H9 (cell line): ENCODE data around the gene GPI. TPM values are rescaled to one million over a fixed set of nuclear protein-coding genes. Genes with fewer than 3 reads are reported as not detected.

ENCODE experiments used
- DNase-seq: peaks from one replicate; pipeline ENCODE4 v3.0.0-alpha.2; 2017
- H2AFZ ChIP-seq: one replicate; pipeline ENCODE4 v1.6.1; 2013; ENCODE audit warnings: mild to moderate bottlenecking, low read length, control low read depth, moderate library complexity
- H2AK5ac ChIP-seq: 2 replicates; pipeline ENCODE4 v1.6.1; 2013; ENCODE audit warnings: low read length, control low read depth, mixed read lengths; ENCODE audit not compliant: insufficient read length
- H2BK120ac ChIP-seq: one replicate; pipeline ENCODE4 v1.6.1; 2013; ENCODE audit warnings: low read depth, mild to moderate bottlenecking, low read length, control low read depth, inconsistent platforms; ENCODE audit not compliant: poor library complexity, severe bottlenecking
- H2BK12ac ChIP-seq: 2 replicates; pipeline ENCODE4 v1.6.1; 2013; ENCODE audit warnings: low read length, control low read depth, mixed read lengths, low read depth; ENCODE audit not compliant: insufficient read length
- H2BK15ac ChIP-seq: 2 replicates; pipeline ENCODE4 v1.6.1; 2013; ENCODE audit warnings: low read depth, low read length, control low read depth
- H2BK20ac ChIP-seq: one replicate; pipeline ENCODE4 v1.6.1; 2013; ENCODE audit warnings: low read depth, mild to moderate bottlenecking, low read length, control low read depth, inconsistent platforms; ENCODE audit not compliant: poor library complexity, severe bottlenecking
- H2BK5ac ChIP-seq: 2 replicates; pipeline ENCODE4 v1.6.1; 2013; ENCODE audit warnings: low read length, control low read depth, mixed read lengths; ENCODE audit not compliant: insufficient read length
- H3K14ac ChIP-seq: 2 replicates; pipeline ENCODE4 v1.6.1; 2013; ENCODE audit warnings: low read length, control low read depth; ENCODE audit not compliant: insufficient read depth
- H3K18ac ChIP-seq: 2 replicates; pipeline ENCODE4 v1.6.1; 2013; ENCODE audit warnings: low read depth, mild to moderate bottlenecking, mixed read lengths, low read length, control low read depth; ENCODE audit not compliant: insufficient read length
- H3K23ac ChIP-seq: 2 replicates; pipeline ENCODE4 v1.6.1; 2013; ENCODE audit warnings: low read length, control low read depth, mixed read lengths, low read depth; ENCODE audit not compliant: insufficient read length
- H3K23me2 ChIP-seq: 2 replicates; pipeline ENCODE4 v1.6.1; 2013; ENCODE audit warnings: low read depth, mild to moderate bottlenecking, mixed read lengths, low read length, control low read depth; ENCODE audit not compliant: insufficient read length, poor library complexity, severe bottlenecking
- H3K27ac ChIP-seq: 2 replicates; pipeline ENCODE4 v1.5.1; 2013; ENCODE audit warnings: low read length, control low read depth, mixed read lengths, low read depth; ENCODE audit not compliant: insufficient read length
- H3K27me3 ChIP-seq: 2 replicates; pipeline ENCODE4 v1.6.1; 2013; ENCODE audit warnings: low read length, control low read depth, inconsistent platforms; ENCODE audit not compliant: insufficient read depth
- H3K4ac ChIP-seq: 2 replicates; pipeline ENCODE4 v1.6.1; 2013; ENCODE audit warnings: low read depth, mild to moderate bottlenecking, control low read depth, inconsistent platforms, low read length, moderate library complexity
- H3K4me1 ChIP-seq: 2 replicates; pipeline ENCODE4 v1.6.1; 2013; ENCODE audit warnings: low read length, control low read depth, inconsistent platforms; ENCODE audit not compliant: insufficient read depth
- H3K4me2 ChIP-seq: 2 replicates; pipeline ENCODE4 v1.6.1; 2013; ENCODE audit warnings: low read length, control low read depth, mixed read lengths; ENCODE audit not compliant: insufficient read length, insufficient read depth
- H3K56ac ChIP-seq: 2 replicates; pipeline ENCODE4 v1.6.1; 2013; ENCODE audit warnings: low read depth, mild to moderate bottlenecking, mixed read lengths, low read length, control low read depth; ENCODE audit not compliant: insufficient read length
- H3K79me1 ChIP-seq: 2 replicates; pipeline ENCODE4 v1.6.1; 2013; ENCODE audit warnings: low read depth, mild to moderate bottlenecking, moderate library complexity, low read length, control low read depth, inconsistent platforms; ENCODE audit not compliant: insufficient read depth, poor library complexity, severe bottlenecking
- H3K79me2 ChIP-seq: 2 replicates; pipeline ENCODE4 v1.6.1; 2013; ENCODE audit warnings: low read length, control low read depth, inconsistent platforms; ENCODE audit not compliant: insufficient read depth
- H3K9ac ChIP-seq: 2 replicates; pipeline ENCODE4 v1.6.1; 2013; ENCODE audit warnings: low read length, control low read depth, mixed read lengths; ENCODE audit not compliant: insufficient read length; ENCODE audit errors: extremely low read depth
- H3K9me3 ChIP-seq: one replicate; pipeline ENCODE4 v1.6.1; 2013; ENCODE audit warnings: low read depth, low read length, inconsistent platforms; ENCODE audit not compliant: control insufficient read depth
- H3T11ph ChIP-seq: one replicate; pipeline ENCODE4 v1.6.1; 2013; ENCODE audit warnings: mild to moderate bottlenecking, low read length, control low read depth, inconsistent platforms
- H4K20me1 ChIP-seq: one replicate; pipeline ENCODE4 v1.6.1; 2013; ENCODE audit not compliant: control insufficient read depth, insufficient read length, insufficient read depth
- H4K5ac ChIP-seq: 2 replicates; pipeline ENCODE4 v1.6.1; 2013; ENCODE audit warnings: low read depth, mild to moderate bottlenecking, mixed read lengths, low read length, control low read depth; ENCODE audit not compliant: insufficient read length
- H4K8ac ChIP-seq: replicated peaks from 2 replicates; pipeline ENCODE4 v1.6.1; 2013; ENCODE audit warnings: low read length, control low read depth, mixed read lengths, low read depth; ENCODE audit not compliant: insufficient read length
- H4K91ac ChIP-seq: 2 replicates; pipeline ENCODE4 v1.6.1; 2013; ENCODE audit warnings: low read depth, mild to moderate bottlenecking, moderate library complexity, mixed read lengths, low read length, control low read depth; ENCODE audit not compliant: insufficient read length
- H3K27ac Mint-ChIP-seq, 3 experiments: 2 replicates in 2 of 3; 3 replicates in 1 of 3; pipeline ENCODE4 v1.8.0; 2020 to 2021; ENCODE audit warnings: mixed read lengths in 3 of 3, mild to moderate bottlenecking in 1 of 3, moderate library complexity in 1 of 3
- H3K27me3 Mint-ChIP-seq: 2 replicates; pipeline ENCODE4 v1.8.0; 2021; ENCODE audit warnings: low read depth, mild to moderate bottlenecking, moderate library complexity, mixed read lengths
- H3K36me3 Mint-ChIP-seq, 3 experiments: 2 replicates in 2 of 3; 3 replicates in 1 of 3; pipeline ENCODE4 v1.8.0; 2020 to 2021; ENCODE audit warnings: low read depth in 3 of 3, mixed read lengths in 3 of 3; ENCODE audit not compliant: insufficient read depth in 1 of 3
- H3K4me1 Mint-ChIP-seq, 2 experiments: 2 replicates each; pipeline ENCODE4 v1.8.0; 2020; ENCODE audit warnings: mixed read lengths in 2 of 2
- H3K4me3 Mint-ChIP-seq, 2 experiments: 2 replicates in 1 of 2; 3 replicates in 1 of 2; pipeline ENCODE4 v1.8.0; 2020 to 2021; ENCODE audit warnings: mild to moderate bottlenecking in 2 of 2, mixed read lengths in 2 of 2, moderate library complexity in 1 of 2
- H3K9me3 Mint-ChIP-seq, 2 experiments: 2 replicates in 1 of 2; 3 replicates in 1 of 2; pipeline ENCODE4 v1.8.0; 2020; ENCODE audit warnings: mild to moderate bottlenecking in 2 of 2, mixed read lengths in 2 of 2, moderate library complexity in 1 of 2
- CTCF ChIP-seq: fragments of 200-600 bp; sonication (generic); conservative IDR thresholded peaks from 3 replicates; pipeline ENCODE4 v1.8.0; 2021; ENCODE audit warnings: antibody characterized with exemption, mild to moderate bottlenecking
- WGBS: extraction: QIAGEN DNeasy Blood & Tissue Kit; methylation state at CpG from one replicate; pipeline ENCODE4 v1.1.7; 2013; ENCODE audit warnings: missing lambda C conversion rate, low lambda C conversion rate, mixed read lengths; ENCODE audit not compliant: insufficient read length; ENCODE audit errors: extremely low coverage; 5-methylcytosine and 5-hydroxymethylcytosine counted together
- total RNA-seq: library from RNA; stranded (reverse); gene quantifications from 2 replicates; pipeline ENCODE4 v1.2.1, GENCODE V29; 2021

The GPI gene
- total RNA-seq, 1 experiment from 2014 or later, result 373 TPM

GRCh38 chr19:34432797-34433196 is 67.8 kb downstream of the GPI start:
- H3K4me1 ChIP-seq, result no peaks in the 10 kb centered on the region; the same call in 1 of the 2 replicates
- H3K14ac ChIP-seq, result no peak overlapping the region
- no peak overlapping the region for H3K4ac ChIP-seq
- peaks cover 3% of the 10 kb centered on the region for H3K23me2 ChIP-seq
- H3K79me2 ChIP-seq, result peaks cover 38% of the 10 kb centered on the region; the same call in 1 of the 2 replicates
- H3K27me3 ChIP-seq, result no peaks in the 10 kb centered on the region
- DNase-seq, result no peak
- no peak overlapping the region for H2BK12ac ChIP-seq
- no peak for TF ChIP-seq CTCF
- no peaks in the 10 kb centered on the region for H3K9me3 Mint-ChIP-seq
- H2AK5ac ChIP-seq, result no peak overlapping the region
- peak overlapping the region; percentile 56 to 91 (median 58); a peak in 6 of 7 replicates for H3K27ac Mint-ChIP-seq
- H2BK120ac ChIP-seq, result no peak overlapping the region
- H3K4me1 Mint-ChIP-seq, result peaks cover 15 to 23% of the 10 kb centered on the region in 2 experiments
- WGBS, result no CpG with 5 or more reads among the region's 5 CpGs
- H4K5ac ChIP-seq, result no peak overlapping the region
- no peak overlapping the region for H3K4me3 Mint-ChIP-seq
- peaks cover 32 to 71% (median 61%) of the 10 kb centered on the region in 3 experiments for H3K36me3 Mint-ChIP-seq
- H2AFZ ChIP-seq, result no peak overlapping the region
- no peak overlapping the region for H3T11ph ChIP-seq
- no peak overlapping the region for H3K27ac ChIP-seq
- no peaks in the 10 kb centered on the region for H4K20me1 ChIP-seq
- H4K91ac ChIP-seq, result no peak overlapping the region
- H3K18ac ChIP-seq, result no peak overlapping the region
- H3K79me1 ChIP-seq, result peaks cover 6% of the 10 kb centered on the region
- no peak overlapping the region for H2BK20ac ChIP-seq
- no peak overlapping the region for H3K56ac ChIP-seq
- H3K9ac ChIP-seq, result no peak overlapping the region
- no peaks in the 10 kb centered on the region; the same call in 1 of the 2 replicates for H3K27me3 Mint-ChIP-seq
- no peaks in the 10 kb centered on the region for H3K9me3 ChIP-seq
- no peak overlapping the region for H2BK5ac ChIP-seq
- H3K23ac ChIP-seq, result no peak overlapping the region
- no peak overlapping the region for H2BK15ac ChIP-seq
- H3K4me2 ChIP-seq, result no peak overlapping the region
- H4K8ac ChIP-seq, result no peak overlapping the region
